Stimulated activated CD4-positive, alpha-beta T cell treated with anti-CD3 and anti-CD28 coated beads, Interleukin-15, amount 100 ng/mL, for 1 hour (primary cell): ENCODE measurements around the gene TFPT.

Source experiments
- DNase-seq, 2 donors: peaks; one replicate each; pipeline ENCODE4 v3.0.0-alpha.2; 2020; ENCODE audit warnings: low read depth in 1 of 2, low spot score in 1 of 2

TFPT gene

DNA sequence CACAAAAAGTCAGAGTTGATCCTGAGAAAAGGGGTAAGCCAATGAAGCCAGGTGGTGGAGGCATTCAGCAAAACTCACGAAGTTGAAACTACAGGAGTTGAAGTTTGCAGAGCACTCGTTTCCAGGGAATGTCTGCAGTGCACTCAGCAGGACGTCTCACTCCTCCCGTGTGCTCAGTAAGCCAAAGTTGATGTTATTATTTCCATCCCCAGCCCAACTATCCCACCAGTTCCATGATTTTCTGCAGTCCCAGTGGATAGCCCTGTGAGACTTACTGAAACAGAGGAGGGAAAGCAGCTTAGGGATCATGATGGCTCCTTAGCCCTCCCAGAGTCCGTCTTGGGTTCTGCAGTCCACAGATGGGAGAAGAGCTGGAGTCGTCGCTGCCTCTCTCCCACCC, 34.4 kb downstream of the TFPT start, which contains the start of gene TARM1:
TARM1 (minus strand) TSS at position 334 of the 400 bp plus-strand sequence; CDS start at position 309, 25 bp downstream.
- no peak for DNase-seq

- DNase-seq = no peak
Observed at GRCh38 chr19:54077334-54077733, 38.1 kb downstream of the TFPT start.

DNA sequence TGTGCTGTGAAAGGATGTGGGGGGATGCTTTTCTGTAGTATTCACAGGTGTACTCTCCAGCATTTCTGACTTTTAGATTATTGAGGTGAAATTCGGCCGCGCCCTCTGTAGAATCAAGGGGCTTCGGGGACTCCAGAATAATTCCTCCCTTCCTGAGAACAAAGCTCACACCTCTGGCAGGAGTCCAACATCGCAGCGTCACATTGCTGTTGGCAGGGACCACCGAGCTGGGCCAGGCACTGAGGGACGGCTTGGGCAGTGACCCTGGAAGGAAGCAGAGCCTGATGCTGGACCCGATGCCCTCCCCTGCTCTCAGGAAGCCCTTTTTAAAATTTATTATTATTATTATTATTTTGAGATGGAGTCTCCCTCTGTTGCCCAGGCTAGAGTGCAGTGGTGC, 40.6 kb downstream of the TFPT start:
- no peak for DNase-seq

GRCh38 chr19:54073829-54074228, 41.6 kb downstream of the TFPT start:
- DNase-seq = no peak

DNA sequence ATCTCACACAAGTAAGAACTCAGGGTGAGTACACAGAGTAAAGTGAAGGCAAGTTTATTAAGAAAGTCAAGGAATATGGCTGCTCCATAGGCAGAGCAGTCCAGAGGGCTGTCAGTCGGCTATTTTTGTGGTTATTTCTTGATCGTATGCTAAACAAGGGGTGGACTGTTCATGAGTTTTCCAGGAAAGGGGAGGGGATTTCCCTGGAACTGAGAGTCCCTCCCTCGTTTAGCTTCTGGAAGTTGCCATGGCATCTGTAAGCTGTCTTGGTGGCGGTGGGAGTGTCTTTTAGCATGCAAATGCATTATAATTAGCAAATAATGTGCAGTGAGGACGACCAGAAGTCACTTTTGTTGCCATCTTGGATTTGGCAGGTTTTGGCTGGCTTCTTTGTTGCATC, 46.0 kb downstream of the TFPT start:
- DNase-seq = no peak

- DNase-seq = no peak
Observed at GRCh38 chr19:54063350-54064116, 51.9 kb downstream of the TFPT start, which contains the start of gene VSTM1. VSTM1 (minus strand) TSS chr19:54063897; CDS start chr19:54063777, 120 bp downstream.

DNA sequence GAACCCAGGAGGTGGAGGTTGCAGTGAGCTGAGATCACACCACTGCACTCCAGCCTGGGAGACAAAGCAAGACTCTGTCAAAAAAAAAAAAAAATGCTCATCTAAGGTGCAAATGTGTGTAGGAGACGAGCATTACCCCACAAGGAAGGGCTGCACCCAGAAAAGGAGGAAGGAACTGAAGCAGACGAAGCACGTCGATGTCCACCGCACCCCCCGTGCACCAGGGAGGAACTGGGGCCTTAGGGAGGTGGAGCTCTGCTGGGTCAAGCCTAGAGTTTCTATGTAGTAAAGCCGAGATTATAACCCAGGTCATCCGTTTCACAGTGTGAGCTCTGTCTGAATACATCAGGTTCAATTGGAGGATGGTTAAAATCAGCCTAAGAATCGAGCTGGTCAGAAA, 52.8 kb downstream of the TFPT start:
- DNase-seq = no peak
